ENCODE data around the gene TANGO2.
A peak's percentile ranks its signal among the peaks of the same experiment; 100 is the strongest.

The TANGO2 gene

DNA sequence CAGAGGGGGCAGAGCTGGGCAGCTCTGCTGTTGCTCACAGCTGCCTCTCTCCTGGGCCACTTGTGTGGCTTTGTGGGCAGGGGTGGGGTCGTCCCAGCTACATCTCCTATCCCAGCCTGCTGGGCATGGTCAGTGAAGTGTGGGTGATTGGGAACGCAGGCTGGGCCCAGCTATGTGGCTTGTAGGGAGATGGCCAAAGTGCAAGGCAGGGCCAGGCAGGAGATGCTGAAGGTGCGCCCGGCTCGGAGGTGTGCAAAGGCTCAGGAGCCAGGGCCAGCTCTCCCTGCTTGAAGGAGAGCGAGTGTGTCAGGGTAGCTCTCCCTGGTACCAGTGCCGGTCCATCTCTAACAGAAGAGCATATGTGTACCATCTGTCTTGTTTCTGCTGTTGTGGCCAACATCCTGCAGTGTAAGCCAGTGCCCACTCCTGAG is 86.6 kb downstream of the TANGO2 start:
- no peak for DNase-seq (ENCODE audit: low spot score)

GRCh38 chr22:20107951-20108756 is 87.2 kb downstream of the TANGO2 start:
- DNase-seq (ENCODE audit: low spot score): no peak

GRCh38 chr22:20108757-20109230 is 87.9 kb downstream of the TANGO2 start:
- DNase-seq (ENCODE audit: low spot score): no peak

- DNase-seq (ENCODE audit: low spot score): no peak
These were observed 88.8 kb downstream of the TANGO2 start for GRCh38 chr22:20109411-20110358.

- DNase-seq (ENCODE audit: low spot score): no peak
These were observed 89.6 kb downstream of the TANGO2 start for GRCh38 chr22:20110359-20110985.

- peak; percentile 44 for DNase-seq (ENCODE audit: low spot score)
These were observed 90.3 kb downstream of the TANGO2 start for GRCh38 chr22:20111045-20111688.

- DNase-seq (ENCODE audit: low spot score): no peak
These were observed 91.0 kb downstream of the TANGO2 start for GRCh38 chr22:20111689-20112622.

DNA sequence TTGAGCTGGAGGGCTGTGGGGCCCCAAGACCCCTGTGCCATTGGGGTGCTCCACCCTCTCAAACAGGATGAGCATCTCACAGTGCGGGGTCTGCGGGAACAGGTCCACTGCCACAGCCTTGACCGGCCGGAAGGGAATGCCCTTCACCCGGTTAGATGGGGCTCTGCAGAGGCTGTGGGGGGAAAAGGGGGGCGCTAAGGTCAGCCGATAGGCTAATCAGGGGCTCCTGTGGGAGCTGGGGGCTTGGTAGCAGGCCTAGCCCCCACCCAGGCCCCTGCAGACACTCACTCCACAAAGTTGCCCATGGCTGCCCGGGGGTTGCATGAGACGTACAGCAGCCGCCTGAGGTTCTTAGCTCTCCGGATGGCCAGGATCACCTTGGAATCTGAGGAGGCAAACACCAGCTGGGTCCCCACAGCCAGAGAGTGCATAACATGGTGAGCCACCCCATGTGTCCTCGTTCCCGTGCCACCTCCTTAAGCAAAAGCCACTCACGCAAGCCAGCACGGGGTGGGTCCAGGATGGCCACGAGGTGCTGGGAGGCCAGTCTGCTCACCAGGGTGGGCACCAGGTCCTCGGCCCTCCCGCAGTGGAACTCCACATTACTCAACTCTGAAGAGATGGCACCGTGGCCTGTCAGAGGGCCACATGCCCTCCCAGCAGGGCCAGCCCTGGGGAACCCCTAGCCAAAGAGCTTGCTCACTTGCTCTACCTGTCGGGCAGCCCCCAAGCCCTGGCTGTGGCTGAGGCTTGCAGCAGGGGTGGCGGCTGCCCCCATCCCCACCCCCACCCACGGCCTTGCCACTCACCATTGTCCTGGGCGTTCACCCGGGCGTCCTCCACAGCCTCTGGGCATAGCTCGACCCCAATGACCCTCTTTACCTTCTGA is 92.0 kb downstream of the TANGO2 start:
- no peak for DNase-seq (ENCODE audit: low spot score)

DNA sequence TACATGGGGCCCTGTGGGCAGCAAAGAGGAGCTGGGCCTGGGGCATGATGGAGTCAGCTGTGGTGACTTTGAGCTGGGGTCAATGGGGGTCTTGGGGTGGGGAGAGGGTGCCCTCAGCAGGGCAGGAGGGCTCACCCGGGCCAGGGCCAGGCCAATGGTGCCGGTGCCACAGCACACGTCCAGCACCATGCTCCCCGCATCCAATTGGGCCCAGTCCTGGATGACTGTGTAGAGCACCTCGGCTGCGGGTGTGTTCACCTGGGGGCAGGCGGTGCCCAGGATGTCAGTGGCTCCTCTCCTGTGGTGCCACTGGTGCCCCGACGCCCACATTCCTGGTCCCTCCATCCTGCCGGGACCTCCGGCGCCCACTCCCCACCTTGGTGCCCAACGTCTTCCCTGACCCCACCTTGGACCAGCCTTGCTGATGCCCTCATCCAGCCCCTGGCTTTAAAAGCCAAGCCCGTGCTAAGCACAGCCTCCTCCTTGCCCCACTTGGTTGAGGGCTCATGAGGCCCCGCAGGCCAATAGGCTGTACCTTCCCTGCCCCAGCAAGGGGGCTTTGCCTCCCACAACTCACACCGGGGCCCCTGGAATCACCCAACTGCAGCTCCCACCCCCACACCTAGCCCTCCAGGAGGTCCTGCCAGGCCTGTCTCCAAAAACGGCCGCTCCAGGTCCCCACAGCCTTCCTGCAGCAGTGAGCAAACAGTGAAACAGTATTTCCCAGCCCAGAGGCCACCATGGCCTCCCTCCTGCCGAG is 92.8 kb downstream of the TANGO2 start:
- DNase-seq (ENCODE audit: low spot score): no peak

- no peak for DNase-seq (ENCODE audit: low spot score)
These were observed 93.9 kb downstream of the TANGO2 start for GRCh38 chr22:20114506-20115475.

DNA sequence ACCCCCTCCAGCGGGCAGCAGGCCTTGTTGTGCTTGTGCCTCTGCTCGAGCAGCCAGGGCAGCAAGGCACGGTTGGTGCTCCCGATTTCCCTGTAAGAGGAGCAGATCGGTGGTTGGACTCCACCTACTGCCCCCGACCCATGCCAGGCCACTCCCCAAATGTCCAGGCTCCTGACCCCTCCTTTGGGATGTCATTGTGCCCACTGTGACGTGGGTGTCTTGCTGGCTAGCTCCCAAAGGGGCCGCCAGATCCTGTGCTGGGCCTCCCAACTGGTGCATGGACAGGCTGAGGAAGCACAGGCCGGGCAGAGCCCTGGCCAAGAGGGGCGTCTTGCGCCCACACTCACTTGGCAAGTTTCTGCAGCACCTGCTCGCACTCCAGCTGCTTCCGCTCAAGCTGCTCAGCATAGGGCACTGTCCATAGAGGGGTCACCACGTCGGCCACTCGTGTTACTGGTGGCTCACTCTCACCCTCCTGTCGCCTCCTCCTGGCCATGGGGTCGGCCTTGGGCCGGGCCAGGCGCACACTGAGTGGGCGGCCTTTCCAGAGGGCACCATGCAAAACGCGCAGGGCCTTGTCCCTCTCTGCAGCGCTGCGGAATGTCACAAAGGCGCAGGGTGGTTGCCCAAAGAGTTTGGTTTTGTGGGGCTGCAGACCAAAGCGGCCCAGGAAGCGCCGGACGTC is 94.9 kb downstream of the TANGO2 start, which contains the start of gene RANBP1:
RANBP1 (plus strand) TSS at position 414 of the 685 bp plus-strand sequence; CDS start at position 495, 81 bp downstream.
- no peak for DNase-seq (ENCODE audit: low spot score)

GRCh38 chr22:20116376-20116950 is 95.6 kb downstream of the TANGO2 start:
- DNase-seq (ENCODE audit: low spot score): no peak

Measured in hepatic stellate cell (primary cell).